Activated B cell treated with CpG ODN at 0.5 μM for 24 hours (primary cell): ENCODE measurements around the gene FBXL7. TPM values are rescaled to one million over a fixed set of nuclear protein-coding genes. Genes with fewer than 3 reads are reported as not detected.

Experiments used
- ATAC-seq: fragments of 200-7000 bp; cut with Tn5 transposase; one replicate; pipeline ENCODE4 v1.10.0; 2021; ENCODE audit warnings: low read depth, mild to moderate bottlenecking, moderate library complexity
- CTCF ChIA-PET: fragments of 350-600 bp; sonication (Branson Sonifier 250); formaldehyde crosslinking; loops from one replicate; lab custom pipeline; 2021; ENCODE audit warnings: antibody characterized with exemption; lab: Charles Lee
- POLR2A ChIA-PET: fragments of 350-600 bp; sonication (Branson Sonifier 250); formaldehyde crosslinking; loops from one replicate; lab custom pipeline; 2021; ENCODE audit warnings: antibody characterized with exemption; lab: Charles Lee
- DNase-seq: peaks from one replicate; pipeline ENCODE4 v3.0.0; 2022
- H3K27ac Mint-ChIP-seq: one replicate; pipeline ENCODE4 v1.8.0; 2020; ENCODE audit warnings: mixed read lengths
- H3K27me3 Mint-ChIP-seq: one replicate; pipeline ENCODE4 v1.8.0; 2021; ENCODE audit warnings: mixed read lengths
- H3K36me3 Mint-ChIP-seq: one replicate; pipeline ENCODE4 v1.8.0; 2021; ENCODE audit warnings: low read depth, mixed read lengths
- H3K4me1 Mint-ChIP-seq: one replicate; pipeline ENCODE4 v1.8.0; 2021; ENCODE audit warnings: mixed read lengths
- H3K4me3 Mint-ChIP-seq: one replicate; pipeline ENCODE4 v1.8.0; 2020; ENCODE audit warnings: mild to moderate bottlenecking, mixed read lengths
- H3K9me3 Mint-ChIP-seq: one replicate; pipeline ENCODE4 v1.8.0; 2020; ENCODE audit warnings: mixed read lengths
- intact Hi-C: fragments of 100-400 bp; cut with micrococcal nuclease; formaldehyde crosslinking; loops from one replicate; pipeline ENCODE4 v1.15.1; 2024
- total RNA-seq: library from RNA; stranded (reverse); gene quantifications from 2 replicates; pipeline ENCODE4 v1.2.3, GENCODE V29; 2022
- TF ChIP-seq, protein P1 (sequence below): fragments of 200-600 bp; IDR thresholded peaks from one replicate; pipeline ENCODE4 v1.8.0; 2022; ENCODE audit warnings: antibody characterized with exemption, mild to moderate bottlenecking

FBXL7 gene
- total RNA-seq, 1 donor from 2014 or later, result not detected

- TF ChIP-seq, protein P1, sequence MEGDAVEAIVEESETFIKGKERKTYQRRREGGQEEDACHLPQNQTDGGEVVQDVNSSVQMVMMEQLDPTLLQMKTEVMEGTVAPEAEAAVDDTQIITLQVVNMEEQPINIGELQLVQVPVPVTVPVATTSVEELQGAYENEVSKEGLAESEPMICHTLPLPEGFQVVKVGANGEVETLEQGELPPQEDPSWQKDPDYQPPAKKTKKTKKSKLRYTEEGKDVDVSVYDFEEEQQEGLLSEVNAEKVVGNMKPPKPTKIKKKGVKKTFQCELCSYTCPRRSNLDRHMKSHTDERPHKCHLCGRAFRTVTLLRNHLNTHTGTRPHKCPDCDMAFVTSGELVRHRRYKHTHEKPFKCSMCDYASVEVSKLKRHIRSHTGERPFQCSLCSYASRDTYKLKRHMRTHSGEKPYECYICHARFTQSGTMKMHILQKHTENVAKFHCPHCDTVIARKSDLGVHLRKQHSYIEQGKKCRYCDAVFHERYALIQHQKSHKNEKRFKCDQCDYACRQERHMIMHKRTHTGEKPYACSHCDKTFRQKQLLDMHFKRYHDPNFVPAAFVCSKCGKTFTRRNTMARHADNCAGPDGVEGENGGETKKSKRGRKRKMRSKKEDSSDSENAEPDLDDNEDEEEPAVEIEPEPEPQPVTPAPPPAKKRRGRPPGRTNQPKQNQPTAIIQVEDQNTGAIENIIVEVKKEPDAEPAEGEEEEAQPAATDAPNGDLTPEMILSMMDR, result no peak
- no peak overlapping the region for H3K27ac Mint-ChIP-seq
- DNase-seq, result no peak
- no peak for ATAC-seq
- H3K27me3 Mint-ChIP-seq, result no peaks in the 10 kb centered on the region
- no peaks in the 10 kb centered on the region for H3K9me3 Mint-ChIP-seq
- intact Hi-C loops, result no loop called here
- H3K4me3 Mint-ChIP-seq, result no peak overlapping the region
- CTCF ChIA-PET, result no interaction called here
- POLR2A ChIA-PET, result no interaction called here
- no peaks in the 10 kb centered on the region for H3K36me3 Mint-ChIP-seq
- no peaks in the 10 kb centered on the region for H3K4me1 Mint-ChIP-seq
These were observed 101.3 kb downstream of the FBXL7 start for GRCh38 chr5:15601274-15601673.

- no peak overlapping the region for H3K27ac Mint-ChIP-seq
- ATAC-seq, result no peak
These were observed 101.9 kb downstream of the FBXL7 start for GRCh38 chr5:15601853-15602252.

DNA sequence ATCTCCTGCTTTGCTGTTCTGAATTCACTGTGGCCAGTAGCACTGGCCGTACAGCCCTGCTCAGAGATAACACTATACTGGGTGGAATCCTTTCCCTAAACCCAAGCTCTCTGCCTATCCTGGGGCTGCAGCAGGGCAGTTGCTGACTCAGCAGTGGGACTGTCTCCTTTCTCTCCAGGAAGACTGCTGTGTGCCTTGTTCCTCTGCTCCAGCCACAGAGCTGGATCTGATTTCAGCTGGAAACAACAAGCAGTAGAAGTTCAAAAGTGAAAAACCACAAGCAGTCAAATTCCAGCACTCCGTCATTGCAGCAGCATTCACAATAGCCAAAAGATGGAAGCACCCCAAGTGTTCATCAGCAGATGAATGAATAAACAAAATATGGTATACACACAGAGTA, 105.0 kb downstream of the FBXL7 start:
- no peak overlapping the region for H3K27ac Mint-ChIP-seq
- ChIA-PET POLR2A (no interaction called here), CTCF (no interaction called here)
- no peaks in the 10 kb centered on the region for H3K27me3 Mint-ChIP-seq
- no peaks in the 10 kb centered on the region for H3K36me3 Mint-ChIP-seq
- TF ChIP-seq, protein P1, result no peak
- no peak for ATAC-seq
- intact Hi-C loops, result no loop called here
- H3K4me1 Mint-ChIP-seq, result no peaks in the 10 kb centered on the region
- no peaks in the 10 kb centered on the region for H3K9me3 Mint-ChIP-seq
- no peak overlapping the region for H3K4me3 Mint-ChIP-seq
- no peak for DNase-seq

More at GRCh38 chr5:15601853-15602252, 101.9 kb downstream of the FBXL7 start:
- no peak for DNase-seq
- Mint-ChIP-seq H3K9me3 (no peaks in the 10 kb centered on the region), H3K36me3 (no peaks in the 10 kb centered on the region), H3K4me1 (no peaks in the 10 kb centered on the region), H3K4me3 (no peak overlapping the region), H3K27me3 (no peaks in the 10 kb centered on the region)
- POLR2A ChIA-PET, result no interaction called here
- CTCF ChIA-PET, result no interaction called here
- TF ChIP-seq, protein P1, result no peak
- intact Hi-C loops, result no loop called here

DNA sequence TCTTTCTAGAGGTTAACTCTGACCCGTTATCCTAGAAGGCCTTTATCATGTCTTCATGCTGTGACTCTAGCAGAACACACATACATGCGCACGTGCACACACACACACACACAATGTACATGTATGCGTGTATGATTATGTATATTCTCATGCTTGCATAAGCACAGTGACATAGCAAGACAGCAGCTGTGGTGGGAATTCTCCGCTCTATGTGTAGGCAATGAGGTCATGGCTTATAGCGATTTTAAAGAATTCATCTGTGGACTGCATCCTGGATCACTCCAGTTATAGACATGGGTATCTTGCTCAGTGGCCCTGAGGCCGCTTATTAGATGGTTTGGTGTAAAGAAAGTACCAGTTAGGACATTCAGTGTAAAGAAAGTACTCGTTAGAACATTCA, 106.2 kb downstream of the FBXL7 start:
- Mint-ChIP-seq H3K36me3 (no peaks in the 10 kb centered on the region), H3K27ac (no peak overlapping the region), H3K27me3 (no peaks in the 10 kb centered on the region), H3K4me3 (no peak overlapping the region), H3K4me1 (no peaks in the 10 kb centered on the region), H3K9me3 (no peaks in the 10 kb centered on the region)
- CTCF ChIA-PET, result no interaction called here
- POLR2A ChIA-PET, result no interaction called here
- ATAC-seq (no peak), DNase-seq (no peak)
- intact Hi-C loops, result no loop called here
- TF ChIP-seq, protein P1, result no peak

GRCh38 chr5:15607076-15607475, 107.1 kb downstream of the FBXL7 start:
- TF ChIP-seq, protein P1, result no peak
- Mint-ChIP-seq H3K9me3 (no peaks in the 10 kb centered on the region), H3K27ac (no peak overlapping the region), H3K36me3 (no peaks in the 10 kb centered on the region), H3K4me3 (no peak overlapping the region), H3K4me1 (no peaks in the 10 kb centered on the region), H3K27me3 (no peaks in the 10 kb centered on the region)
- DNase-seq (no peak), ATAC-seq (no peak)
- intact Hi-C loops, result no loop called here
- ChIA-PET POLR2A (no interaction called here), CTCF (no interaction called here)
